IMR-90 (cell line): ENCODE data around the gene FBXO5. TPM values are rescaled to one million over a fixed set of nuclear protein-coding genes. Genes with fewer than 3 reads are reported as not detected.

Source experiments
- ATAC-seq: fragments of 200-7000 bp; cut with Tn5 transposase; 2 replicates; pipeline ENCODE4 v1.9.1; 2020; ENCODE audit warnings: low read depth, mild to moderate bottlenecking, moderate library complexity
- BruUV-seq: library from RNA; stranded (reverse); fragments of 400-500 nt; replicated peaks from 2 replicates; lab custom pipeline; 2021; lab: Mats Ljungman, UMichigan
- CTCF ChIA-PET: fragments of 300-600 bp; formaldehyde crosslinking; extraction: SDS; loops from one replicate; lab custom pipeline; 2021; ENCODE audit warnings: antibody characterized with exemption; lab: Yijun Ruan, JAX
- POLR2A ChIA-PET: fragments of 300-600 bp; sonication (Branson Sonifier 250); formaldehyde crosslinking; loops from one replicate; lab custom pipeline; 2022; ENCODE audit warnings: antibody characterized with exemption; ENCODE audit not compliant: unreplicated experiment; lab: Charles Lee
- DNase-seq: peaks from one replicate; pipeline ENCODE4 v3.0.0; 2013
- H2AFZ ChIP-seq: replicated peaks from 2 replicates; pipeline ENCODE3; 2013; ENCODE audit warnings: low read length, mild to moderate bottlenecking; ENCODE audit not compliant: poor library complexity
- H2AK5ac ChIP-seq: 2 replicates; pipeline ENCODE4 v1.6.1; 2013; ENCODE audit warnings: low read depth, low read length, inconsistent platforms
- H2AK9ac ChIP-seq: replicated peaks from 2 replicates; pipeline ENCODE3; 2013; ENCODE audit warnings: mild to moderate bottlenecking, low read depth, low read length, moderate library complexity; ENCODE audit not compliant: poor library complexity
- H2BK120ac ChIP-seq: 2 replicates; pipeline ENCODE4 v1.6.1; 2013; ENCODE audit warnings: low read depth, low read length, inconsistent platforms
- H2BK15ac ChIP-seq: 3 replicates; pipeline ENCODE4 v1.6.1; 2013; ENCODE audit warnings: low read depth, low read length, inconsistent platforms
- H2BK20ac ChIP-seq: 2 replicates; pipeline ENCODE4 v1.6.1; 2013; ENCODE audit warnings: low read depth, mild to moderate bottlenecking, inconsistent platforms, low read length, moderate library complexity
- H2BK5ac ChIP-seq: 2 replicates; pipeline ENCODE4 v1.6.1; 2013; ENCODE audit warnings: mild to moderate bottlenecking, low read depth, low read length, inconsistent platforms; ENCODE audit not compliant: poor library complexity, severe bottlenecking
- H3K14ac ChIP-seq: replicated peaks from 2 replicates; pipeline ENCODE4 v1.6.1; 2013; ENCODE audit warnings: low read depth, low read length, inconsistent platforms
- H3K18ac ChIP-seq: 2 replicates; pipeline ENCODE4 v1.6.1; 2013; ENCODE audit warnings: low read depth, low read length, control low read depth
- H3K23ac ChIP-seq: 2 replicates; pipeline ENCODE4 v1.6.1; 2013; ENCODE audit warnings: low read depth, low read length, inconsistent platforms
- H3K27ac ChIP-seq: 2 replicates; pipeline ENCODE4 v1.5.1; 2013; ENCODE audit warnings: mild to moderate bottlenecking, control low read depth, low read length; ENCODE audit not compliant: insufficient read depth
- H3K27me3 ChIP-seq: 2 replicates; pipeline ENCODE4 v1.6.1; 2013; ENCODE audit warnings: low read length; ENCODE audit not compliant: control insufficient read depth, insufficient read depth
- H3K36me3 ChIP-seq: 2 replicates; pipeline ENCODE4 v1.6.1; 2013; ENCODE audit warnings: low read length, mixed read lengths; ENCODE audit not compliant: control insufficient read depth, insufficient read depth
- H3K4ac ChIP-seq: 2 replicates; pipeline ENCODE4 v1.6.1; 2013; ENCODE audit warnings: low read depth, low read length, inconsistent platforms
- H3K4me1 ChIP-seq: 2 replicates; pipeline ENCODE4 v1.6.1; 2013; ENCODE audit warnings: low read length, mixed read lengths; ENCODE audit not compliant: control insufficient read depth, insufficient read depth
- H3K4me2 ChIP-seq: 2 replicates; pipeline ENCODE4 v1.6.1; 2013; ENCODE audit warnings: low read depth, mild to moderate bottlenecking, control low read depth, low read length, moderate library complexity
- H3K4me3 ChIP-seq: 2 replicates; pipeline ENCODE4 v1.5.1; 2013; ENCODE audit warnings: low read depth, mild to moderate bottlenecking, control low read depth, low read length, moderate library complexity; ENCODE audit not compliant: insufficient read depth
- H3K56ac ChIP-seq: 2 replicates; pipeline ENCODE4 v1.6.1; 2013; ENCODE audit warnings: low read length, inconsistent platforms; ENCODE audit not compliant: insufficient read depth; ENCODE audit errors: extremely low read depth
- H3K79me1 ChIP-seq, 2 experiments: 2 replicates each; pipeline ENCODE4 v1.6.1; 2013; ENCODE audit warnings: low read length in 2 of 2, inconsistent platforms in 1 of 2, low read depth in 1 of 2
- H3K9ac ChIP-seq: 2 replicates; pipeline ENCODE4 v1.6.1; 2013; ENCODE audit warnings: low read depth, low read length, control low read depth
- H3K9me1 ChIP-seq: 2 replicates; pipeline ENCODE4 v1.6.1; 2013; ENCODE audit warnings: low read length, inconsistent platforms; ENCODE audit not compliant: insufficient read depth
- H3K9me3 ChIP-seq: 2 replicates; pipeline ENCODE4 v1.6.1; 2013; ENCODE audit warnings: low read length; ENCODE audit not compliant: control insufficient read depth, insufficient read depth
- H4K20me1 ChIP-seq: 2 replicates; pipeline ENCODE4 v1.6.1; 2013; ENCODE audit warnings: low read length, inconsistent platforms; ENCODE audit not compliant: insufficient read depth
- H4K5ac ChIP-seq: 2 replicates; pipeline ENCODE4 v1.6.1; 2013; ENCODE audit warnings: mild to moderate bottlenecking, low read depth, low read length, control low read depth
- H4K8ac ChIP-seq, 2 experiments: 2 replicates each; pipeline ENCODE4 v1.6.1; 2013; ENCODE audit warnings: low read depth in 2 of 2, low read length in 2 of 2, control low read depth in 1 of 2, inconsistent platforms in 1 of 2
- H4K91ac ChIP-seq: 2 replicates; pipeline ENCODE4 v1.6.1; 2013; ENCODE audit warnings: low read depth, low read length, inconsistent platforms; ENCODE audit not compliant: insufficient read depth
- BHLHE40 ChIP-seq: fragments of 150-350 bp; IDR thresholded peaks from 2 replicates; pipeline ENCODE4 v1.6.1; 2016; ENCODE audit warnings: mild to moderate bottlenecking, low read depth, low read length
- CEBPB ChIP-seq: IDR thresholded peaks from 2 replicates; pipeline ENCODE4 v1.6.1; 2012; ENCODE audit warnings: low read depth, low read length, improper control_type of control experiment
- RAD21 ChIP-seq: IDR thresholded peaks from 2 replicates; pipeline ENCODE4 v1.6.1; 2012; ENCODE audit warnings: low read length, improper control_type of control experiment
- SMC3 ChIP-seq: fragments of 150-350 bp; IDR thresholded peaks from 2 replicates; pipeline ENCODE4 v1.6.1; 2016; ENCODE audit warnings: low read depth, mild to moderate bottlenecking, antibody characterized with exemption, low read length, moderate library complexity
- WGBS, 2 experiments: methylation state at CpG; one replicate each; pipeline versions ENCODE4 v1.1.5 to v1.1.7; 2013; ENCODE audit warnings: missing lambda C conversion rate in 2 of 2; ENCODE audit not compliant: insufficient read length in 1 of 2; ENCODE audit errors: extremely low coverage in 2 of 2; 5-methylcytosine and 5-hydroxymethylcytosine counted together
- dilution Hi-C: fragments of 300-500 bp; cut with HindIII; formaldehyde crosslinking; loops from one replicate; pipeline ENCODE4 v1.14.3; 2018; ENCODE audit warnings: low sequenced_read_pairs; ENCODE audit not compliant: unreplicated experiment
- in situ Hi-C: fragments of 300-500 bp; cut with MboI; formaldehyde crosslinking; loops from 3 replicates; pipeline ENCODE4 v1.14.3; 2019; ENCODE audit warnings: low sequenced_read_pairs, inconsistent platforms, mixed read lengths
- intact Hi-C: fragments of 100-400 bp; cut with micrococcal nuclease; formaldehyde crosslinking; loops from 2 replicates; pipeline ENCODE4 v1.10.0; 2022
- polyA plus RNA-seq, 3 experiments: library from polyadenylated mRNA; depleted of rRNA; stranded (reverse); fragments of >200 nt; gene quantifications; 2 replicates each; pipeline ENCODE4 v1.2.3, GENCODE V29; 2012; ENCODE audit warnings: low replicate concordance in 1 of 3
- total RNA-seq: library from RNA; depleted of rRNA; stranded (reverse); fragments of >200 nt; gene quantifications from 2 replicates; pipeline ENCODE4 v1.2.3, GENCODE V29; 2012
- TF ChIP-seq, protein P1 (sequence below): conservative IDR thresholded peaks from 2 replicates; pipeline ENCODE4 v1.5.1; 2012; ENCODE audit warnings: mild to moderate bottlenecking, low read depth, low read length, improper control_type of control experiment

FBXO5 gene
- total and polyA plus RNA-seq, 2 of the 4 experiments (the other 2 are of a cell fraction): 11.8 to 16.7 TPM

GRCh38 chr6:152948150-152948768 is 34.6 kb downstream of the FBXO5 start:
- Histone ChIP-seq H3K36me3 (no peaks in the 10 kb centered on the region), H3K79me1 (no peaks in the 10 kb centered on the region), H4K5ac (no peak overlapping the region), H3K27ac (no peak overlapping the region), H4K91ac (no peak overlapping the region), H4K8ac (no peak overlapping the region), H2AK9ac (no peak overlapping the region), H3K4me2 (peak overlapping the region; percentile 82), H3K9me1 (no peaks in the 10 kb centered on the region), H4K20me1 (no peaks in the 10 kb centered on the region), H3K4me1 (no peaks in the 10 kb centered on the region), H3K14ac (0 out of 2 replicates have a peak overlapping the region, but pooled peaks have one; percentile 81), H3K27me3 (no peaks in the 10 kb centered on the region), H2BK15ac (no peak overlapping the region), H2AK5ac (no peak overlapping the region), H3K4me3 (no peak overlapping the region), H3K18ac (0 out of 2 replicates have a peak overlapping the region, but pooled peaks have one; percentile 20), H3K9ac (peak overlapping the region; percentile 47; the same call in 1 of the 2 replicates), H2BK20ac (no peak overlapping the region), H2BK120ac (no peak overlapping the region; the same call in 1 of the 2 replicates), H2AFZ (peak overlapping the region; percentile 82), H2BK5ac (no peak overlapping the region), H3K4ac (no peak overlapping the region), H3K56ac (no peak overlapping the region), H3K23ac (no peak overlapping the region), H3K9me3 (no peaks in the 10 kb centered on the region)
- intact Hi-C loops: loop anchor here (1.0 to 10.0 kb wide), 3 partner anchors 84 to 463 kb away; no protein-coding TSS in a partner anchor
- DNase-seq (peak; percentile 52), ATAC-seq (peak; percentile 81)
- CTCF ChIA-PET: interaction anchor here (0.6 to 2.0 kb wide), 14 partner anchors 9 to 235 kb away, joined by 3 to 12 read pairs (median 3); no protein-coding TSS in a partner anchor
- TF ChIP-seq BHLHE40 (no peak), RAD21 (peak; percentile 78), CEBPB (no peak), SMC3 (peak; percentile 62)
- TF ChIP-seq, protein P1, sequence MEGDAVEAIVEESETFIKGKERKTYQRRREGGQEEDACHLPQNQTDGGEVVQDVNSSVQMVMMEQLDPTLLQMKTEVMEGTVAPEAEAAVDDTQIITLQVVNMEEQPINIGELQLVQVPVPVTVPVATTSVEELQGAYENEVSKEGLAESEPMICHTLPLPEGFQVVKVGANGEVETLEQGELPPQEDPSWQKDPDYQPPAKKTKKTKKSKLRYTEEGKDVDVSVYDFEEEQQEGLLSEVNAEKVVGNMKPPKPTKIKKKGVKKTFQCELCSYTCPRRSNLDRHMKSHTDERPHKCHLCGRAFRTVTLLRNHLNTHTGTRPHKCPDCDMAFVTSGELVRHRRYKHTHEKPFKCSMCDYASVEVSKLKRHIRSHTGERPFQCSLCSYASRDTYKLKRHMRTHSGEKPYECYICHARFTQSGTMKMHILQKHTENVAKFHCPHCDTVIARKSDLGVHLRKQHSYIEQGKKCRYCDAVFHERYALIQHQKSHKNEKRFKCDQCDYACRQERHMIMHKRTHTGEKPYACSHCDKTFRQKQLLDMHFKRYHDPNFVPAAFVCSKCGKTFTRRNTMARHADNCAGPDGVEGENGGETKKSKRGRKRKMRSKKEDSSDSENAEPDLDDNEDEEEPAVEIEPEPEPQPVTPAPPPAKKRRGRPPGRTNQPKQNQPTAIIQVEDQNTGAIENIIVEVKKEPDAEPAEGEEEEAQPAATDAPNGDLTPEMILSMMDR: peak; percentile 70
- POLR2A ChIA-PET: interaction anchor here (0.6 kb wide), 1 partner anchor 37 kb away, joined by 10 read pairs; no protein-coding TSS in a partner anchor
- WGBS, 2 experiments: 6% methylated on average over 2 of the region's 9 CpGs; no CpG with 5 or more reads in 1 of the 2 experiments
- BruUV-seq: no TSS peak
- in situ Hi-C loops: loop anchor here (10.0 kb wide), 1 partner anchor 93 kb away; no protein-coding TSS in a partner anchor
- dilution Hi-C loops: no loop called here
